H9 (cell line): ENCODE measurements around the gene KLRC3. TPM values are rescaled to one million over a fixed set of nuclear protein-coding genes. Genes with fewer than 3 reads are reported as not detected.
"Not testable (repeated sequence)": the region's sequence is repeated elsewhere in the genome, so short reads cannot be mapped to it uniquely, and the experiment has no call there.

Experiments
- DNase-seq: peaks from one replicate; pipeline ENCODE4 v3.0.0-alpha.2; 2017
- H2AFZ ChIP-seq: one replicate; pipeline ENCODE4 v1.6.1; 2013; ENCODE audit warnings: mild to moderate bottlenecking, low read length, control low read depth, moderate library complexity
- H2AK5ac ChIP-seq: 2 replicates; pipeline ENCODE4 v1.6.1; 2013; ENCODE audit warnings: low read length, control low read depth, mixed read lengths; ENCODE audit not compliant: insufficient read length
- H2BK120ac ChIP-seq: one replicate; pipeline ENCODE4 v1.6.1; 2013; ENCODE audit warnings: low read depth, mild to moderate bottlenecking, low read length, control low read depth, inconsistent platforms; ENCODE audit not compliant: poor library complexity, severe bottlenecking
- H2BK12ac ChIP-seq: 2 replicates; pipeline ENCODE4 v1.6.1; 2013; ENCODE audit warnings: low read length, control low read depth, mixed read lengths, low read depth; ENCODE audit not compliant: insufficient read length
- H2BK15ac ChIP-seq: 2 replicates; pipeline ENCODE4 v1.6.1; 2013; ENCODE audit warnings: low read depth, low read length, control low read depth
- H2BK20ac ChIP-seq: one replicate; pipeline ENCODE4 v1.6.1; 2013; ENCODE audit warnings: low read depth, mild to moderate bottlenecking, low read length, control low read depth, inconsistent platforms; ENCODE audit not compliant: poor library complexity, severe bottlenecking
- H2BK5ac ChIP-seq: 2 replicates; pipeline ENCODE4 v1.6.1; 2013; ENCODE audit warnings: low read length, control low read depth, mixed read lengths; ENCODE audit not compliant: insufficient read length
- H3K14ac ChIP-seq: 2 replicates; pipeline ENCODE4 v1.6.1; 2013; ENCODE audit warnings: low read length, control low read depth; ENCODE audit not compliant: insufficient read depth
- H3K18ac ChIP-seq: 2 replicates; pipeline ENCODE4 v1.6.1; 2013; ENCODE audit warnings: low read depth, mild to moderate bottlenecking, mixed read lengths, low read length, control low read depth; ENCODE audit not compliant: insufficient read length
- H3K23ac ChIP-seq: 2 replicates; pipeline ENCODE4 v1.6.1; 2013; ENCODE audit warnings: low read length, control low read depth, mixed read lengths, low read depth; ENCODE audit not compliant: insufficient read length
- H3K23me2 ChIP-seq: 2 replicates; pipeline ENCODE4 v1.6.1; 2013; ENCODE audit warnings: low read depth, mild to moderate bottlenecking, mixed read lengths, low read length, control low read depth; ENCODE audit not compliant: insufficient read length, poor library complexity, severe bottlenecking
- H3K27ac ChIP-seq: 2 replicates; pipeline ENCODE4 v1.5.1; 2013; ENCODE audit warnings: low read length, control low read depth, mixed read lengths, low read depth; ENCODE audit not compliant: insufficient read length
- H3K27me3 ChIP-seq: 2 replicates; pipeline ENCODE4 v1.6.1; 2013; ENCODE audit warnings: low read length, control low read depth, inconsistent platforms; ENCODE audit not compliant: insufficient read depth
- H3K4ac ChIP-seq: 2 replicates; pipeline ENCODE4 v1.6.1; 2013; ENCODE audit warnings: low read depth, mild to moderate bottlenecking, control low read depth, inconsistent platforms, low read length, moderate library complexity
- H3K4me1 ChIP-seq: 2 replicates; pipeline ENCODE4 v1.6.1; 2013; ENCODE audit warnings: low read length, control low read depth, inconsistent platforms; ENCODE audit not compliant: insufficient read depth
- H3K4me2 ChIP-seq: 2 replicates; pipeline ENCODE4 v1.6.1; 2013; ENCODE audit warnings: low read length, control low read depth, mixed read lengths; ENCODE audit not compliant: insufficient read length, insufficient read depth
- H3K56ac ChIP-seq: 2 replicates; pipeline ENCODE4 v1.6.1; 2013; ENCODE audit warnings: low read depth, mild to moderate bottlenecking, mixed read lengths, low read length, control low read depth; ENCODE audit not compliant: insufficient read length
- H3K79me1 ChIP-seq: 2 replicates; pipeline ENCODE4 v1.6.1; 2013; ENCODE audit warnings: low read depth, mild to moderate bottlenecking, moderate library complexity, low read length, control low read depth, inconsistent platforms; ENCODE audit not compliant: insufficient read depth, poor library complexity, severe bottlenecking
- H3K79me2 ChIP-seq: 2 replicates; pipeline ENCODE4 v1.6.1; 2013; ENCODE audit warnings: low read length, control low read depth, inconsistent platforms; ENCODE audit not compliant: insufficient read depth
- H3K9ac ChIP-seq: 2 replicates; pipeline ENCODE4 v1.6.1; 2013; ENCODE audit warnings: low read length, control low read depth, mixed read lengths; ENCODE audit not compliant: insufficient read length; ENCODE audit errors: extremely low read depth
- H3K9me3 ChIP-seq: one replicate; pipeline ENCODE4 v1.6.1; 2013; ENCODE audit warnings: low read depth, low read length, inconsistent platforms; ENCODE audit not compliant: control insufficient read depth
- H3T11ph ChIP-seq: one replicate; pipeline ENCODE4 v1.6.1; 2013; ENCODE audit warnings: mild to moderate bottlenecking, low read length, control low read depth, inconsistent platforms
- H4K20me1 ChIP-seq: one replicate; pipeline ENCODE4 v1.6.1; 2013; ENCODE audit not compliant: control insufficient read depth, insufficient read length, insufficient read depth
- H4K5ac ChIP-seq: 2 replicates; pipeline ENCODE4 v1.6.1; 2013; ENCODE audit warnings: low read depth, mild to moderate bottlenecking, mixed read lengths, low read length, control low read depth; ENCODE audit not compliant: insufficient read length
- H4K8ac ChIP-seq: replicated peaks from 2 replicates; pipeline ENCODE4 v1.6.1; 2013; ENCODE audit warnings: low read length, control low read depth, mixed read lengths, low read depth; ENCODE audit not compliant: insufficient read length
- H4K91ac ChIP-seq: 2 replicates; pipeline ENCODE4 v1.6.1; 2013; ENCODE audit warnings: low read depth, mild to moderate bottlenecking, moderate library complexity, mixed read lengths, low read length, control low read depth; ENCODE audit not compliant: insufficient read length
- H3K27ac Mint-ChIP-seq, 3 experiments: 2 replicates in 2 of 3; 3 replicates in 1 of 3; pipeline ENCODE4 v1.8.0; 2020 to 2021; ENCODE audit warnings: mixed read lengths in 3 of 3, mild to moderate bottlenecking in 1 of 3, moderate library complexity in 1 of 3
- H3K27me3 Mint-ChIP-seq: 2 replicates; pipeline ENCODE4 v1.8.0; 2021; ENCODE audit warnings: low read depth, mild to moderate bottlenecking, moderate library complexity, mixed read lengths
- H3K36me3 Mint-ChIP-seq, 3 experiments: 2 replicates in 2 of 3; 3 replicates in 1 of 3; pipeline ENCODE4 v1.8.0; 2020 to 2021; ENCODE audit warnings: low read depth in 3 of 3, mixed read lengths in 3 of 3; ENCODE audit not compliant: insufficient read depth in 1 of 3
- H3K4me1 Mint-ChIP-seq, 2 experiments: 2 replicates each; pipeline ENCODE4 v1.8.0; 2020; ENCODE audit warnings: mixed read lengths in 2 of 2
- H3K4me3 Mint-ChIP-seq, 2 experiments: 2 replicates in 1 of 2; 3 replicates in 1 of 2; pipeline ENCODE4 v1.8.0; 2020 to 2021; ENCODE audit warnings: mild to moderate bottlenecking in 2 of 2, mixed read lengths in 2 of 2, moderate library complexity in 1 of 2
- H3K9me3 Mint-ChIP-seq, 2 experiments: 2 replicates in 1 of 2; 3 replicates in 1 of 2; pipeline ENCODE4 v1.8.0; 2020; ENCODE audit warnings: mild to moderate bottlenecking in 2 of 2, mixed read lengths in 2 of 2, moderate library complexity in 1 of 2
- CTCF ChIP-seq: fragments of 200-600 bp; sonication (generic); conservative IDR thresholded peaks from 3 replicates; pipeline ENCODE4 v1.8.0; 2021; ENCODE audit warnings: antibody characterized with exemption, mild to moderate bottlenecking
- WGBS: extraction: QIAGEN DNeasy Blood & Tissue Kit; methylation state at CpG from one replicate; pipeline ENCODE4 v1.1.7; 2013; ENCODE audit warnings: missing lambda C conversion rate, low lambda C conversion rate, mixed read lengths; ENCODE audit not compliant: insufficient read length; ENCODE audit errors: extremely low coverage; 5-methylcytosine and 5-hydroxymethylcytosine counted together
- total RNA-seq: library from RNA; stranded (reverse); gene quantifications from 2 replicates; pipeline ENCODE4 v1.2.1, GENCODE V29; 2021

KLRC3 gene
- total RNA-seq, 1 experiment from 2014 or later: not detected

GRCh38 chr12:10388624-10389413, 31.6 kb downstream of the KLRC3 start:
- no peaks in the 10 kb centered on the region for H3K79me2 ChIP-seq
- H2BK12ac ChIP-seq: no peak overlapping the region
- no peak overlapping the region for H2BK20ac ChIP-seq
- H3K4me1 Mint-ChIP-seq: no peaks in the 10 kb centered on the region
- no peak overlapping the region for H4K91ac ChIP-seq
- H2BK5ac ChIP-seq: no peak overlapping the region
- no peak overlapping the region for H4K8ac ChIP-seq
- H2AK5ac ChIP-seq: no peak overlapping the region
- peaks cover 0 to 1% of the 10 kb centered on the region in 2 experiments; a peak in 1 of 5 replicates for H3K9me3 Mint-ChIP-seq
- H4K5ac ChIP-seq: no peak overlapping the region
- H3K23me2 ChIP-seq: no peaks in the 10 kb centered on the region
- no peaks in the 10 kb centered on the region for H3K27me3 Mint-ChIP-seq
- H3K56ac ChIP-seq: no peak overlapping the region
- no peak overlapping the region for H2AFZ ChIP-seq
- H3K23ac ChIP-seq: no peak overlapping the region
- H3K14ac ChIP-seq: no peak overlapping the region
- WGBS: 100% methylated on average over 1 of the region's 9 CpGs
- H3K9me3 ChIP-seq: no peaks in the 10 kb centered on the region
- no peaks in the 10 kb centered on the region for H4K20me1 ChIP-seq
- no peaks in the 10 kb centered on the region for H3K36me3 Mint-ChIP-seq
- H3K18ac ChIP-seq: no peak overlapping the region
- H3K27ac ChIP-seq: no peak overlapping the region
- no peak overlapping the region for H2BK120ac ChIP-seq
- H2BK15ac ChIP-seq: no peak overlapping the region
- no peak for TF ChIP-seq CTCF
- no peak overlapping the region for H3T11ph ChIP-seq
- H3K79me1 ChIP-seq: no peaks in the 10 kb centered on the region
- no peak overlapping the region for H3K4me2 ChIP-seq
- DNase-seq: no peak
- no peaks in the 10 kb centered on the region for H3K4me1 ChIP-seq
- no peaks in the 10 kb centered on the region for H3K27me3 ChIP-seq
- H3K9ac ChIP-seq: no peak overlapping the region
- H3K27ac Mint-ChIP-seq: no peak overlapping the region
- no peak overlapping the region for H3K4me3 Mint-ChIP-seq
- H3K4ac ChIP-seq: no peak overlapping the region

- not testable (repeated sequence) for H3K79me1 ChIP-seq, H3K23me2 ChIP-seq, H4K91ac ChIP-seq, H3K56ac ChIP-seq, H2BK15ac ChIP-seq, H2BK120ac ChIP-seq, H3K4me1 Mint-ChIP-seq, H3K23ac ChIP-seq, H3K14ac ChIP-seq, H3K18ac ChIP-seq, H3T11ph ChIP-seq, H2AFZ ChIP-seq, H3K4ac ChIP-seq, H2BK12ac ChIP-seq, H3K27ac ChIP-seq, H3K27ac Mint-ChIP-seq, H4K20me1 ChIP-seq, H3K4me1 ChIP-seq, H3K79me2 ChIP-seq, H3K4me2 ChIP-seq, H4K5ac ChIP-seq, H3K27me3 ChIP-seq, H2AK5ac ChIP-seq, H4K8ac ChIP-seq, H3K9ac ChIP-seq, H3K27me3 Mint-ChIP-seq, H3K36me3 Mint-ChIP-seq, DNase-seq, H3K9me3 ChIP-seq, H3K9me3 Mint-ChIP-seq, H3K4me3 Mint-ChIP-seq, H2BK5ac ChIP-seq, H2BK20ac ChIP-seq
- WGBS: no CpG with 5 or more reads among the region's 6 CpGs
Measured at GRCh38 chr12:10387498-10387897, 32.9 kb downstream of the KLRC3 start.
